ENCODE results near the gene DYRK3. TPM values are rescaled to one million over a fixed set of nuclear protein-coding genes. Genes with fewer than 3 reads are reported as not detected.

DYRK3 gene
- total and polyA plus RNA-seq, 9 of the 15 experiments (the other 6 are each of a cell fraction or from before 2014, with no cell fraction given), result 4.5 to 33.7 (median 25.7) TPM

DNA sequence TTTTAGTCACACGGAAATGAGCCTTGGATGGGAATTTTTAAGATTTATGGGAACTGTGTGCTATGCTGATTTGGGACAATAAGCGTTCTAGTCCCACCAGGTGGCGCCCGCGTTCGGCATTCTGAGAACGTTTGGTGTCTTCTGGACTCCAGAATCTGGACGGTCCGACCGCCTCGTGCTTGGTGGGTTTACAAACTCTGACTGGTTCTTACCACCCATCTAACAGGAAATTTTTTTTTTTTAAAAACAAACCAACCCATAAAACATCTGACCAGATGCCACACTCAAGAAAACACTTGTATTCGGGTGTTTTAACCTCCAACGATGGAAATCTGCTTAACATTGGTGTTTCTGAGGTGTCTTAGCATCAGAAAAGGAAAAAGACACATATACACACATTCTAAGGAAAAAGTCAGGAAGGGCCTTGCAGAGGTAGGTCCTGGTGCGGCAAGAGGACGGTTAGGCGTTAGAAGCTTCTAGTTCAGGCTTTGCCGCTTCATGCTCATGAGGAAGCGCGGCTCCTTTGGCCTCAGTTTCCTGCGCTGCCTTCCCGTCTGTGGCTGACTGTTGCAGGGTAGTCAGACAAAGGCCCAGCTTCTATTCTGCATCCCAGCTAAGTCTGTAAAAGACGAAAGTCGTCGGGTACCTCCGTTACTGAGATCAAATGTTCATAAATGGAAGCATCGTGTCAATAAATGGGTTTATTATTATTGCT, 814 bp upstream of the DYRK3 start (continued):
- TF ChIP-seq SMAD3 (CRISPR knock-in tag; conservative IDR thresholded peaks at IDR 0.05) (peak; percentile 63; the same call in 1 of the 2 replicates), RFX1 (IDR thresholded peaks at IDR 0.05) (no peak), ETV6 (IDR thresholded peaks at IDR 0.05; ENCODE audit: borderline replicate concordance in 1 of 2, low read depth in 2 of 2, low read length in 1 of 2) (0 out of 4 replicates have a peak, but pooled peaks of 1 of the 2 experiments have one; percentile 35), ETV6 (CRISPR knock-in tag; IDR thresholded peaks at IDR 0.05; ENCODE audit: borderline replicate concordance) (no peak), NFE2 (IDR thresholded peaks at IDR 0.05; ENCODE audit: low read depth) (no peak), ZNF609 (CRISPR knock-in tag; IDR thresholded peaks at IDR 0.05; ENCODE audit: borderline replicate concordance) (no peak), ZNF77 (CRISPR knock-in tag; IDR thresholded peaks at IDR 0.05) (no peak), ARNT (IDR thresholded peaks at IDR 0.05) (peak in 1 of 2 experiments; percentile 18; a peak in 3 of 4 replicates), GABPB2 (CRISPR knock-in tag; conservative IDR thresholded peaks at IDR 0.05) (no peak), ZNF696 (CRISPR knock-in tag; conservative IDR thresholded peaks at IDR 0.05) (no peak)
- TF ChIP-seq, protein P1, sequence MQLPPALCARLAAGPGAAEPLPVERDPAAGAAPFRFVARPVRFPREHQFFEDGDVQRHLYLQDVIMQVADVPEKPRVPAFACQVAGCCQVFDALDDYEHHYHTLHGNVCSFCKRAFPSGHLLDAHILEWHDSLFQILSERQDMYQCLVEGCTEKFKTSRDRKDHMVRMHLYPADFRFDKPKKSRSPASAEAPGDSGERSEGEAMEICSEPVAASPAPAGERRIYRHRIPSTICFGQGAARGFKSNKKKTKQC (CRISPR knock-in tag; IDR thresholded peaks at IDR 0.05), result no peak
